GM20000 (cell line): ENCODE data around the gene RPS15.

ENCODE experiments used
- DNase-seq: peaks from one replicate; pipeline ENCODE4 v3.0.0; 2012; ENCODE audit warnings: low spot score
- CTCF ChIP-seq: IDR thresholded peaks from 2 replicates; pipeline ENCODE4 v1.5.1; 2012; ENCODE audit warnings: mild to moderate bottlenecking, control low read depth; ENCODE audit errors: extremely low read depth, missing control alignments

RPS15 gene

GRCh38 chr19:1393841-1394240, 44.4 kb upstream of the RPS15 start:
- no peak for TF ChIP-seq CTCF
- no peak for DNase-seq

- no peak for DNase-seq
- no peak for TF ChIP-seq CTCF
These were observed 43.7 kb upstream of the RPS15 start for GRCh38 chr19:1394252-1395193.

GRCh38 chr19:1395194-1396018, 42.8 kb upstream of the RPS15 start:
- no peak for TF ChIP-seq CTCF
- DNase-seq: no peak

- no peak for TF ChIP-seq CTCF
- DNase-seq: no peak
These were observed 42.0 kb upstream of the RPS15 start for GRCh38 chr19:1396019-1396767.

- DNase-seq: no peak
- no peak for TF ChIP-seq CTCF
These were observed 41.2 kb upstream of the RPS15 start for GRCh38 chr19:1396768-1397679.

GRCh38 chr19:1397838-1398237, 40.4 kb upstream of the RPS15 start:
- no peak for DNase-seq
- TF ChIP-seq CTCF: no peak
